ENCODE results near the gene TSHZ1.

The TSHZ1 gene, protein sequence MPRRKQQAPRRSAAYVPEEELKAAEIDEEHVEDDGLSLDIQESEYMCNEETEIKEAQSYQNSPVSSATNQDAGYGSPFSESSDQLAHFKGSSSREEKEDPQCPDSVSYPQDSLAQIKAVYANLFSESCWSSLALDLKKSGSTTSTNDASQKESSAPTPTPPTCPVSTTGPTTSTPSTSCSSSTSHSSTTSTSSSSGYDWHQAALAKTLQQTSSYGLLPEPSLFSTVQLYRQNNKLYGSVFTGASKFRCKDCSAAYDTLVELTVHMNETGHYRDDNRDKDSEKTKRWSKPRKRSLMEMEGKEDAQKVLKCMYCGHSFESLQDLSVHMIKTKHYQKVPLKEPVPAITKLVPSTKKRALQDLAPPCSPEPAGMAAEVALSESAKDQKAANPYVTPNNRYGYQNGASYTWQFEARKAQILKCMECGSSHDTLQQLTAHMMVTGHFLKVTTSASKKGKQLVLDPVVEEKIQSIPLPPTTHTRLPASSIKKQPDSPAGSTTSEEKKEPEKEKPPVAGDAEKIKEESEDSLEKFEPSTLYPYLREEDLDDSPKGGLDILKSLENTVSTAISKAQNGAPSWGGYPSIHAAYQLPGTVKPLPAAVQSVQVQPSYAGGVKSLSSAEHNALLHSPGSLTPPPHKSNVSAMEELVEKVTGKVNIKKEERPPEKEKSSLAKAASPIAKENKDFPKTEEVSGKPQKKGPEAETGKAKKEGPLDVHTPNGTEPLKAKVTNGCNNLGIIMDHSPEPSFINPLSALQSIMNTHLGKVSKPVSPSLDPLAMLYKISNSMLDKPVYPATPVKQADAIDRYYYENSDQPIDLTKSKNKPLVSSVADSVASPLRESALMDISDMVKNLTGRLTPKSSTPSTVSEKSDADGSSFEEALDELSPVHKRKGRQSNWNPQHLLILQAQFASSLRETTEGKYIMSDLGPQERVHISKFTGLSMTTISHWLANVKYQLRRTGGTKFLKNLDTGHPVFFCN (N-terminal part only)

DNA sequence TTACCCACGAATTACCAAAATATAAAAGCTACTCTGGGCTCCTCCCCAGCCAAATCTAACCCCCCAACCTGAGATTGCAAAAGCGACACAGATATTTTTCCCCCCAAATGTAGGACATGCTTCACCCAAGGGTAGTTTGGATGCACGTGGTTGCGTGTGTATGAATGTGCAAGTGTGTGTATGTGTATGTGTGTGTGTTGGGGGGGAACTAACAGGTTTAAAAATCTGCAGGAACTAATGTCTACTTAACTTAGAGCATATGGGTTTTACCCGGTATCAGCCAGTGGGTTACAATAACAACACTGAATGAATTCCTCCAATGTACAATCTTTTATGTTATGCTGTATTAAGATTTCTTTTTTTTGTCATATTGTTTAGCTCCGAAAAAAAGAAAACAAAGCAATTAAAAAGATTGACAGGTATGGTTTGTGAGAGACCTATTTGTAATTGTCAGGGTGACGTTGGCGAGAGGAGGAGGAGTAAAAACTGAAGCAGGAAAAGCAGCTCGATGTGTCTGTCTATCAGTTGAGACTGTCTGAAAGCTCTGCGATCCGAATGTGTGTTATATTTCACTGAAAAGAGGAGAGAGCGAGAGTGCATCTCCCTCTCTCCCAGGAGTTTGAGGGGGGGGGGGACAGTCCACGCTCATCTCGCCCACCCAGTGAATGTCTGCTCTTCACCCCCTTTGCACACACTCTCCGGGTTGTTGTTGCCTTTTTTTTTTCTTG is at the start of gene TSHZ1:
Gene TSHZ1, plus strand, starts transcription at position 524 of the 728 bp plus-strand sequence. CDS start 1,080 bp downstream, outside the sequence.
- DNase-seq: peak; percentile 98

GRCh38 chr18:75161256-75162028 is 49.2 kb upstream of the TSHZ1 start:
- DNase-seq: peak; percentile 58

DNA sequence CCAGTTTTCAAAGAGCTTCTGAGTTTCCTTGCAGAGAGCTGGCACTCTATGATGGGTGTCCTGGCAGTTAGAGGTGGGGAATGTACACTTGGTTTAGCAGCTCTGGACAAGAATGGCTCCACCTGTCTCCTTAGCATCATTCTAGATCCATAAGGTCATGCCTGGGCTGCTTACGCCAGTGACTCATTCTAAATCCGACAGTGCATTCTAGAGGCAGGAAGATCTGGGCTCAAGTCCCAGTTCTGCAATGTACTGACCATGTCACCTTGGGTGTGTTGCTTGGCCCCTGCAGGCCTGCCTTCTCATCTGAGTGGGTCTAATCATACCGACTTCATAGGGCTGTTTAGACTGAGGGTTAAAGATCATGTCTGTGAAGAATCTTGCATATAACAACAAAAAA is 48.1 kb upstream of the TSHZ1 start:
- no peak for DNase-seq

DNA sequence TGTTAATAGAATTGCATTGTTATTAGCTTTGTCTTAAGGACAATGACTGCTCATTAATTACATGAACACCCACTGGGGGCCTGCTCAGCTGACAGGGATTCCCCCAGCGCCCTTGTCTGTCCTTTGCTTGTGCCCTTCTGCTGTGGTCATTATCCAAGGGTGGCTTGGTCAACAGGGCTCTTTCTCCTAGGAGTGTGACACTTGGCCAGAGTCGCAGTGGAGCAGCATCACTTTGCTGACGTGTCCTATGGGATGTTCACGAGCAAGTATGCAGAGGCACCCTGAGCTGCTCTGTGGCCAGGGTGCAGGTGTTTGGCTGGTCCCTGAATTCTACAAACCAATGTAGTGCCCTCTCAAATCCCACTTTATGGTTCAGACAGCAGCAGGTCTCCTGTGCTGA is 47.6 kb upstream of the TSHZ1 start:
- no peak for DNase-seq

DNA sequence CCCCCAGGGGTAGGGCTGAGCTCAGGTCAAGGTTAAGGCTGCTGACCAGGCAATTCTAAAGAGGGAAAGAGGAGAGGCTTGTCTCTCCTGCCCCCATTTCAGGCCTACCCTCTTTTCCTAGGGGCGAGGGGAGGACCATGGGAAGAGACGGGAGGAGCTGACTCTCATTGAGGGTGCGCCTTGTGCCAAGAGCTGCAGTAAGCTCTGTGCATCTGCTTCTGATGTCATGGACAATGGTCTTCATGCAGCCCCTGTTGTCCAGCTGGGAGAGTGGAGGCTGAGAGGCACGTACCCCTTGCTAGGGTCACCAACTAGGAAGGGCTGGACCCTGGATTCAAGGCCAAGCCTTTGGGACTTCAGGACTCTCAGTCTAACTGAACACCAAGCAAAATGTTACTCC is 46.9 kb upstream of the TSHZ1 start:
- no peak for DNase-seq

GRCh38 chr18:75164479-75164878 is 46.1 kb upstream of the TSHZ1 start:
- DNase-seq: no peak

GRCh38 chr18:75165926-75166325 is 44.7 kb upstream of the TSHZ1 start:
- no peak for DNase-seq

GRCh38 chr18:75167137-75167536 is 43.5 kb upstream of the TSHZ1 start:
- DNase-seq: no peak

- DNase-seq: no peak
Observed at GRCh38 chr18:75167759-75168618, 42.6 kb upstream of the TSHZ1 start.

DNA sequence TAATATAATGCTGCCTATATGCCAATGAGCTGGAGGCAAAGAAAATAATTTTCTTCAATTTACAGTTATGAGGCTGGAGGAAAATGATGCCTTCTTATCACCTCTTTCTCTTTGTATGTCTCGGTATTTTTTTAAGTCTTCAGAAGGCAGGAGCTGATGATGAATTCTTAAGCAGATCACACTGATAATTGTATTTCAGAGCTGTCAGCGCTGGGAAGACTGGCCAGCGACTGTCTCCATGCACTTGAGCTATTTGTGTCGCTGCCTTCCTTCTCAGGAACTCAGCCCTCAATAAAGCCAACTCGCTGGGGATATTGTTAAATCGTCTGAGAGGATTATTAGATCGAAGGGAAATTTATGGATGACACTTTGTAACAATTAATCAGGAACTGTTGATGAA is 42.0 kb upstream of the TSHZ1 start:
- no peak for DNase-seq

DNA sequence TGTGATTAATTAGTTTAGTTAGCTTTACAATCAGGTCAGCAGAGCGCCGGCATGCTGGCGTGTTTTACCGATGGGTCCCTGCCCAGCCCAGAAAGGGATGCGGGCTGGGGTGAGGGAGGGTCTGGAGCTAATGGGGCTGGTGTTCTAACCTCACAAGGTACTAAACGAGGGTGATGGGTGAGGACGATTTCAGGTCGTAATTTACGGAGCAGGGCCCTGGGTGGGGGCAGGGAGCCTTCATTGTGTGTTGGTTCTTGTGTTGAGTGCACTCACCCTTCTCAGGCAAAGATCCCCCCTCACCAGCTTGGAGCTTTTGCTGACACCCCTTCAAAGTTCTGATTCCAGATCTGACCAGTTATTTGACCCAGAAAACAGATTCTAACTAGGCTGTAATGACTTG is 41.2 kb upstream of the TSHZ1 start:
- no peak for DNase-seq

- DNase-seq: no peak
Observed at GRCh38 chr18:75170022-75170789, 40.4 kb upstream of the TSHZ1 start.

DNA sequence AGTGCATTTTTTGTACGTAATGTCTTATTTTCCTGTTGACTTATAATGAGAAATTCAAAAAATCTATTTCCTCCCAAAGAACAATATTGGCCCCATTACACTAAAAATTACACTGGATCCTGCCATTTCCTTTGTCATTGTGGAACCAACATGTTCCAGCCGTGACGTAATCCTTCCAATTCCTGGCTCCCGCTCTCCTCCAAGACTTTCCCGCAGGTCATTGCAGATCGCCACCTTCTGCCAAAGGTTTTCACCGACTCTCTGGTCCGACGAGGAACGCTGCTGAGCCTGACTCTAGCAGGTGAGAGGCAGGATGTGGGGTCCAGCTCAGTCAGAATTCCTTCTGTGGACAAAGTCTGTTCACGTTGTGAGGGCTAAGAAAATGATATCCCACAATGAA is 39.7 kb upstream of the TSHZ1 start:
- no peak for DNase-seq

DNA sequence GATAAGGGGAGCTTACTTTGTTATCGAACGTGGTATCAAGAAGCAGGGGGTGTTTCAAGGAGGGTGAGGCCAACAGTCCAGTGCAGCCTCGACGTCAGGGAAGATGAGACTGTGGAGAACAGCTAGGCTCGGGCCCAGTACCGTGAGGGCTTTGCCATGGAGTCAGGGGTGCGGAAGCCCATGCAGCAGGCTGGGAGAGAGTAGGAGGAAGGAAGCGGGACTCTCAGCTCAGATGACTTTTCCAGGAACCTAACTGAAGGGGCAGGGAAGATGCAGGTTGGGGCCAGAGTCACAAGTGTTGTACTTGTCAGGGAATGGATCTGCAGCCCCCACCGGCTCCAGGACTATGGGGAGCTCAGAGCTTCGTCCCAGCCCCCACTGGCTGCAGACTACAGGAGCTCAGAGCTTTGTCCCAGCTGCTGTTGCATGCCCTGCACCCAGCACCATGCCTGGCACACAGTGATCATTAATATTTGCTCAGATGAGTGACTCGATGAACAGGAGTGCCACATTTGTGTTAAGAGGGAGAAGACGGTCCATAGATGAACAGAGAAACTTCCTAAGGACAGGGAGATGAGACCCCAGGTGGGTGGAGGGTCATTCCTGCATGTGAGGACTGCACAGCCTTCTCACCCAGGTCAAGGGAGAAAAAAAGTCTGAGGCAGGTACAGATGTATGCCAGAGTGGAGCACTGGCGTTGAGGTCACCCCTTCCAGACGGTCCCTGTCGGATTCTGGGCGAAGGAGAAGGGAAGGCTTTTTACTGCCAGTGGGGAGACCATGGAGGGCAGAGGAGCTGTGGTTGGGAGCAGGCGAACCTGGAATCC is 38.1 kb upstream of the TSHZ1 start:
- DNase-seq: no peak

DNA sequence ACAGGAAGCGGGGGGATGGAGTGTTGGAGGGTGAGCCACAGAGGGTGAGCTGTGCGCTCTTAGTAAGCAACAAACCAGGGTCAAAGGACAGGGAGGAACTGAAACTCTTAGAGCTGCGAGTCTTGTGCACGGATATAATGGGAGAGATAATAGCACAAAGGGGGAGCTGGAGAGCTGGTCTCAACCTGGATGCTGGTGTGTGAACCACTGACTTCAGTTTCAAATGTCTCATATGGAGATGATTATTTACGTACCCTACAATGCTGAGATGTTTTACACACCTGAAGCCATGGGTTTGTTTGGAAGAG is 37.5 kb upstream of the TSHZ1 start:
- DNase-seq: no peak

DNA sequence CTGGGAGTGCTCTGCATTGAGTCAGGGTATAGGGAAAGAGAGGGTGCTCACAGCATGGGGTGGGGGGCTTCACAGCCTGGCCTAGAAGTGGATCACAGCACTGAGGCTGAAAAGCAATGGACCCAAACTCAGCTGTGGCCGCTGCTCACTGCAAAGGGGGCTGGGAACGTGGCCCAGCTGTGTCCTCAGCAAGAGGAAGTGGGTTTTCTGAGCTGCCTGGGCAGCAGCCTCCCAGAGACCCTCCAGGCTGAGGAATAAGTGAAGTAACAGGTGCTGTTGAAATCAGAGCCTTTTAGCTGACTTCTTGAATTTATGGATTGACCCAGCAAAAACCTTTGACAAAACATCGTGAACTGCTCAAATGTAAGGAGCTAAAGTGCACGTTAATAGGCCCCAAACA is 36.9 kb upstream of the TSHZ1 start:
- no peak for DNase-seq

GRCh38 chr18:75176849-75177248 is 33.7 kb upstream of the TSHZ1 start:
- no peak for DNase-seq

GRCh38 chr18:75178376-75178775 is 32.2 kb upstream of the TSHZ1 start:
- no peak for DNase-seq

DNA sequence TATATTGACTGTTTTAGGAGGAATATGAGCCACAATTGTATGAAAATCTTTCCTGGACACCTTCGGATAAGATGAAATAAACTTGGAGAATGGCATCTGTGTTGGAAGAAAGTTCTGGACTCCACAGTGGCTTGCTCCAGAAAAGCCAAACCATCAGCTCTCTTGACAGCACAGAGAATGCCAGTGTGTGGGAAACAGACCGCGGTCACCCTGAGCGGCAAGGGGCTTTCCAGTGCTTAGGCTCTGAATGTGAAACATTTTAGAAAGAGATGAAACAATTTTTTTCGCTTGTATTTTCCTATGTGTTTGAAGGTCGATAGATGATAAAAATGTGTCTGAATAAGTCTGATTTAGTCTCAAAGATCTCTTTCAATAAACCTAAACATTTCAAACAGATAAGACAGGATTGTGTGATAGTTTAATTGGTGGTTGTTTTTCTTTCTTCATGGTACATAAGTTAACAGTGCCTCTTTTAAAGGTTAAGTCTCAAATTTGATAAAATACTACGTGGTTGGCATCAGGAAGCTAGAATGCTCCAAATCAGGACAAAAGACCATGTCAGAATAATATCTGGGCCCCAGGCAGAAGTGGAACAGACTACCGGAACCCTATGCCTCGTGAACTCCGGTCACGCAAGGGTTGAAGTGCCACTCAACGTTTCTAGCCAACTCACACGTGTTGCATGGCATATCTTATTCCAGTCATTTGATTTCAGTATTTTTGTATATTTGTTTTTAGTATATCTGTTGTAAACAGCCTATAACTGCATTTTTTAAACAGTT is 30.6 kb upstream of the TSHZ1 start:
- DNase-seq: no peak
